Activated naive CD4-positive, alpha-beta T cell treated with anti-CD3 and anti-CD28 coated beads for 36 hours (primary cell): ENCODE data around the gene DNAJB2. TPM values are rescaled to one million over a fixed set of nuclear protein-coding genes. Genes with fewer than 3 reads are reported as not detected.
A peak's percentile ranks its signal among the peaks of the same experiment; 100 is the strongest.

Experiments
- CTCF ChIA-PET: fragments of 350-600 bp; sonication (Branson Sonifier 250); formaldehyde crosslinking; loops from one replicate; lab custom pipeline; 2021; ENCODE audit warnings: antibody characterized with exemption; lab: Charles Lee
- DNase-seq: peaks from one replicate; pipeline ENCODE4 v3.0.0-alpha.2; 2020
- H3K27ac Mint-ChIP-seq: one replicate; pipeline ENCODE4 v1.8.0; 2021; ENCODE audit warnings: mild to moderate bottlenecking, mixed read lengths
- H3K27me3 Mint-ChIP-seq: one replicate; pipeline ENCODE4 v1.8.0; 2021; ENCODE audit warnings: low read depth, mixed read lengths
- H3K36me3 Mint-ChIP-seq: one replicate; pipeline ENCODE4 v1.8.0; 2021; ENCODE audit warnings: low read depth, mixed read lengths
- H3K4me1 Mint-ChIP-seq: one replicate; pipeline ENCODE4 v1.8.0; 2021; ENCODE audit warnings: low read depth, mixed read lengths
- H3K4me3 Mint-ChIP-seq: one replicate; pipeline ENCODE4 v1.8.0; 2021; ENCODE audit warnings: mild to moderate bottlenecking, moderate library complexity, mixed read lengths
- H3K9me3 Mint-ChIP-seq: one replicate; pipeline ENCODE4 v1.8.0; 2021; ENCODE audit warnings: mixed read lengths
- intact Hi-C: fragments of 100-400 bp; cut with micrococcal nuclease; formaldehyde crosslinking; loops from one replicate; pipeline ENCODE4 v1.15.1; 2023
- total RNA-seq, 2 experiments: library from RNA; stranded (reverse); gene quantifications; one replicate each; pipeline ENCODE4 v1.2.3, GENCODE V29; 2021

The DNAJB2 gene
- total RNA-seq, result 10 to 100 TPM; 24.6 to 24.9 TPM

- peak within 1 kb of the TSS; percentile 92 for H3K4me3 Mint-ChIP-seq
- CTCF ChIA-PET, result interaction anchor here (0.7 to 10.6 kb wide), 13 partner anchors 14 to 611 kb away, joined by 3 to 196 read pairs (median 9); partner anchors contain the start of genes GLB1L, STK16 and ZFAND2B
- intact Hi-C loops, result loop anchor here (1.0 to 10.0 kb wide), 16 partner anchors 16 to 1055 kb away; partner anchors contain the start of genes ANKZF1, ATG9A, CHPF and CNOT9
- H3K4me1 Mint-ChIP-seq, result peaks cover 37% of the 10 kb centered on the region
- H3K36me3 Mint-ChIP-seq, result peaks cover 5% of the 10 kb centered on the region
- no peaks in the 10 kb centered on the region for H3K27me3 Mint-ChIP-seq
- peak; percentile 99 for DNase-seq
- H3K27ac Mint-ChIP-seq, result peak within 1 kb of the TSS; percentile 95
- no peaks in the 10 kb centered on the region for H3K9me3 Mint-ChIP-seq
Observed at GRCh38 chr2:219279151-219279915, at the start of gene DNAJB2. Gene DNAJB2 (plus strand): TSS chr2:219279366. CDS start chr2:219279834, 468 bp downstream.

GRCh38 chr2:219230059-219230540 lies 49.1 kb upstream of the DNAJB2 start:
- Mint-ChIP-seq H3K4me1 (peaks cover 48% of the 10 kb centered on the region), H3K9me3 (no peaks in the 10 kb centered on the region), H3K4me3 (peak overlapping the region; percentile 96), H3K36me3 (peaks cover 43% of the 10 kb centered on the region), H3K27me3 (no peaks in the 10 kb centered on the region), H3K27ac (peak overlapping the region; percentile 97)
- peak; percentile 63 for DNase-seq
- CTCF ChIA-PET, result interaction anchor here (0.9 to 2.2 kb wide), 9 partner anchors 9 to 69 kb away, joined by 3 to 8 read pairs (median 4); partner anchors contain the start of genes GLB1L and STK16
- intact Hi-C loops, result no loop called here

- Mint-ChIP-seq H3K27me3 (no peaks in the 10 kb centered on the region), H3K4me3 (no peak overlapping the region), H3K36me3 (peaks cover 54% of the 10 kb centered on the region), H3K27ac (no peak overlapping the region), H3K4me1 (peaks cover 31% of the 10 kb centered on the region), H3K9me3 (no peaks in the 10 kb centered on the region)
- CTCF ChIA-PET, result interaction anchor here (0.9 to 1.1 kb wide), 2 partner anchors 61 to 64 kb away, joined by 3 to 6 read pairs; no protein-coding TSS in a partner anchor
- no peak for DNase-seq
- intact Hi-C loops, result no loop called here
Observed at GRCh38 chr2:219234331-219234730, 44.8 kb upstream of the DNAJB2 start.

- Mint-ChIP-seq H3K4me1 (peaks cover 37% of the 10 kb centered on the region), H3K27me3 (no peaks in the 10 kb centered on the region), H3K27ac (no peak overlapping the region), H3K4me3 (peak overlapping the region; percentile 68), H3K9me3 (no peaks in the 10 kb centered on the region), H3K36me3 (peaks cover 10% of the 10 kb centered on the region)
- CTCF ChIA-PET, result no interaction called here
- intact Hi-C loops, result no loop called here
- DNase-seq, result no peak
Observed at GRCh38 chr2:219243291-219243761, 35.8 kb upstream of the DNAJB2 start.

GRCh38 chr2:219244789-219245147 lies 34.4 kb upstream of the DNAJB2 start:
- Mint-ChIP-seq H3K9me3 (no peaks in the 10 kb centered on the region), H3K4me3 (peak overlapping the region; percentile 98), H3K27me3 (no peaks in the 10 kb centered on the region), H3K36me3 (peaks cover 20% of the 10 kb centered on the region), H3K4me1 (peaks cover 51% of the 10 kb centered on the region), H3K27ac (peak overlapping the region; percentile 99)
- DNase-seq, result no peak
- CTCF ChIA-PET, result interaction anchor here (0.5 to 2.7 kb wide), 10 partner anchors 10 to 73 kb away, joined by 3 to 17 read pairs (median 7); partner anchors contain the start of genes ANKZF1, ATG9A, CNPPD1 and TUBA4A
- intact Hi-C loops, result loop anchor here (1.0 to 5.0 kb wide), 6 partner anchors 9 to 572 kb away; partner anchors contain the start of genes ANKZF1, ATG9A, CHPF and DNAJB2

GRCh38 chr2:219245148-219245898 lies 33.8 kb upstream of the DNAJB2 start, which contains the start of the genes GLB1L and STK16:
Gene GLB1L (minus strand): TSS chr2:219245444. CDS start chr2:219243573, 1,871 bp downstream.
Gene STK16 (plus strand): TSS chr2:219245479. CDS start chr2:219246000, 521 bp downstream.
- H3K27me3 Mint-ChIP-seq, result no peaks in the 10 kb centered on the region
- CTCF ChIA-PET, result interaction anchor here (0.7 to 2.7 kb wide), 9 partner anchors 10 to 73 kb away, joined by 3 to 17 read pairs (median 8); partner anchors contain the start of genes ANKZF1, ATG9A, CNPPD1 and TUBA4A
- peaks cover 57% of the 10 kb centered on the region for H3K4me1 Mint-ChIP-seq
- intact Hi-C loops, result loop anchor here (1.0 to 5.0 kb wide), 6 partner anchors 8 to 573 kb away; partner anchors contain the start of genes ANKZF1, ATG9A, CHPF and DNAJB2
- peak within 1 kb of the TSS; percentile 98 for H3K4me3 Mint-ChIP-seq
- DNase-seq, result peak; percentile 92
- H3K27ac Mint-ChIP-seq, result peak within 1 kb of the TSS; percentile 99
- H3K36me3 Mint-ChIP-seq, result peaks cover 24% of the 10 kb centered on the region
- H3K9me3 Mint-ChIP-seq, result no peaks in the 10 kb centered on the region

- Mint-ChIP-seq H3K27ac (peak overlapping the region; percentile 99), H3K36me3 (peaks cover 29% of the 10 kb centered on the region), H3K4me1 (peaks cover 62% of the 10 kb centered on the region), H3K4me3 (peak overlapping the region; percentile 98), H3K9me3 (no peaks in the 10 kb centered on the region), H3K27me3 (no peaks in the 10 kb centered on the region)
- peak; percentile 58 for DNase-seq
- CTCF ChIA-PET, result interaction anchor here (0.8 to 2.7 kb wide), 8 partner anchors 9 to 74 kb away, joined by 3 to 17 read pairs (median 8); partner anchors contain the start of genes ANKZF1, ATG9A, CNPPD1 and TUBA4A
- intact Hi-C loops, result loop anchor here (1.0 to 5.0 kb wide), 6 partner anchors 7 to 574 kb away; partner anchors contain the start of genes ANKZF1, ATG9A, CHPF and DNAJB2
Observed at GRCh38 chr2:219245899-219246230, 33.3 kb upstream of the DNAJB2 start.

- DNase-seq, result no peak
- peak overlapping the region; percentile 63 for H3K4me3 Mint-ChIP-seq
- no peaks in the 10 kb centered on the region for H3K27me3 Mint-ChIP-seq
- peaks cover 69% of the 10 kb centered on the region for H3K4me1 Mint-ChIP-seq
- CTCF ChIA-PET, result interaction anchor here (0.8 to 2.7 kb wide), 5 partner anchors 8 to 75 kb away, joined by 3 to 17 read pairs (median 8); partner anchors contain the start of gene TUBA4A
- H3K36me3 Mint-ChIP-seq, result peaks cover 36% of the 10 kb centered on the region
- no peaks in the 10 kb centered on the region for H3K9me3 Mint-ChIP-seq
- peak overlapping the region; percentile 99 for H3K27ac Mint-ChIP-seq
- intact Hi-C loops, result loop anchor here (5.0 kb wide), 2 partner anchors 296 to 574 kb away; partner anchors contain the start of genes CHPF, RNF25, STK36 and TMEM198
Observed at GRCh38 chr2:219246559-219246958, 32.6 kb upstream of the DNAJB2 start.

- Mint-ChIP-seq H3K27ac (peak overlapping the region; percentile 99), H3K4me1 (peaks cover 81% of the 10 kb centered on the region), H3K27me3 (no peaks in the 10 kb centered on the region), H3K9me3 (no peaks in the 10 kb centered on the region), H3K36me3 (peaks cover 42% of the 10 kb centered on the region), H3K4me3 (peak overlapping the region; percentile 63)
- CTCF ChIA-PET, result interaction anchor here (0.8 to 3.4 kb wide), 7 partner anchors 19 to 51 kb away, joined by 4 to 25 read pairs (median 5); partner anchors contain the start of genes ABCB6, ANKZF1, ATG9A and DNAJB2
- intact Hi-C loops, result loop anchor here (5.0 kb wide), 2 partner anchors 294 to 576 kb away; partner anchors contain the start of genes CHPF, RNF25, STK36 and TMEM198
- peak; percentile 74 for DNase-seq
Observed at GRCh38 chr2:219247678-219248642, 31.2 kb upstream of the DNAJB2 start.

GRCh38 chr2:219248845-219249202 lies 30.3 kb upstream of the DNAJB2 start:
- Mint-ChIP-seq H3K4me3 (peak overlapping the region; percentile 39), H3K36me3 (peaks cover 45% of the 10 kb centered on the region), H3K9me3 (no peaks in the 10 kb centered on the region), H3K4me1 (peaks cover 75% of the 10 kb centered on the region), H3K27me3 (no peaks in the 10 kb centered on the region), H3K27ac (peak overlapping the region; percentile 99)
- CTCF ChIA-PET, result interaction anchor here (1.3 to 3.4 kb wide), 8 partner anchors 19 to 90 kb away, joined by 4 to 25 read pairs (median 6); partner anchors contain the start of genes ANKZF1, ATG9A, CNPPD1 and DNAJB2
- intact Hi-C loops, result loop anchor here (5.0 kb wide), 2 partner anchors 293 to 577 kb away; partner anchors contain the start of genes CHPF, RNF25, STK36 and TMEM198
- DNase-seq, result no peak
